B cell (primary cell): ENCODE data around the gene ELAVL3. TPM values are rescaled to one million over a fixed set of nuclear protein-coding genes. Genes with fewer than 3 reads are reported as not detected.
A peak's percentile ranks its signal among the peaks of the same experiment; 100 is the strongest.

ENCODE experiments used
- ATAC-seq: fragments of 200-7000 bp; cut with Tn5 transposase; one replicate; pipeline ENCODE4 v1.10.0; 2021; ENCODE audit warnings: low read depth, mild to moderate bottlenecking, moderate number of reproducible peaks, moderate library complexity
- CTCF ChIA-PET: fragments of 350-600 bp; sonication (Branson Sonifier 250); formaldehyde crosslinking; loops from one replicate; lab custom pipeline; 2021; ENCODE audit warnings: antibody characterized with exemption, inconsistent platforms; lab: Charles Lee
- POLR2A ChIA-PET: fragments of 350-600 bp; sonication (Branson Sonifier 250); formaldehyde crosslinking; loops from one replicate; lab custom pipeline; 2021; ENCODE audit warnings: antibody characterized with exemption; lab: Charles Lee
- DNase-seq: peaks from one replicate; pipeline ENCODE4 v3.0.0; 2013
- H2AFZ ChIP-seq: 2 replicates; pipeline ENCODE4 v1.6.1; 2012; ENCODE audit warnings: mild to moderate bottlenecking, low read depth, low read length; ENCODE audit not compliant: insufficient read depth, poor library complexity, severe bottlenecking
- H3K27ac ChIP-seq, 2 donors: 1 replicate in 1 of 2; 2 replicates in 1 of 2; pipeline ENCODE4 v1.5.1; 2012 to 2013; ENCODE audit warnings: low read length in 2 of 2, mild to moderate bottlenecking in 2 of 2, moderate library complexity in 1 of 2
- H3K27me3 ChIP-seq, 4 experiments: fragments of 200-600 bp in 1 of 4; sonication (generic) in 1 of 4; replicated peaks in 1 of 4; 1 replicate in 2 of 4; 2 replicates in 2 of 4; pipeline versions ENCODE4 v1.6.1 to v1.7.0; 2013 to 2016; ENCODE audit warnings: low read length in 3 of 4, mild to moderate bottlenecking in 2 of 4, mixed read lengths in 1 of 4, moderate library complexity in 1 of 4; ENCODE audit not compliant: insufficient read depth in 4 of 4, control insufficient read depth in 3 of 4; ENCODE audit errors: control extremely low read depth in 1 of 4
- H3K36me3 ChIP-seq, 2 experiments: replicated peaks in 1 of 2; 1 replicate in 1 of 2; 2 replicates in 1 of 2; pipeline versions ENCODE4 v1.6.1 to v1.7.1; 2013; ENCODE audit warnings: low read length in 1 of 2; ENCODE audit not compliant: insufficient read depth in 2 of 2, control insufficient read depth in 1 of 2; ENCODE audit errors: control extremely low read depth in 1 of 2, extremely low read depth in 1 of 2
- H3K4me1 ChIP-seq, 2 donors: fragments of 200-600 bp in 1 of 2; sonication (generic) in 1 of 2; 1 replicate in 1 of 2; 2 replicates in 1 of 2; pipeline versions ENCODE4 v1.5.1 to v1.6.1; 2013 to 2017; ENCODE audit warnings: low read length in 2 of 2; ENCODE audit not compliant: control insufficient read depth in 2 of 2, insufficient read depth in 2 of 2
- H3K4me2 ChIP-seq: replicated peaks from 2 replicates; pipeline ENCODE3; 2012; ENCODE audit warnings: mild to moderate bottlenecking, low read depth, low read length; ENCODE audit not compliant: poor library complexity, severe bottlenecking
- H3K4me3 ChIP-seq, 5 experiments: fragments of 200-600 bp in 1 of 5; sonication (generic) in 1 of 5; 1 replicate in 3 of 5; 2 replicates in 2 of 5; pipeline versions ENCODE4 v1.5.1 to v1.7.0; 2011 to 2016; ENCODE audit warnings: low read length in 4 of 5, mild to moderate bottlenecking in 4 of 5, low read depth in 2 of 5, control low read depth in 1 of 5, moderate library complexity in 1 of 5; ENCODE audit not compliant: insufficient read depth in 1 of 5; ENCODE audit errors: control extremely low read depth in 1 of 5, extremely low read depth in 1 of 5
- H3K79me2 ChIP-seq: fragments of 200-600 bp; sonication (generic); one replicate; pipeline ENCODE4 v1.6.0; 2016; ENCODE audit warnings: low read length; ENCODE audit not compliant: control insufficient read depth, insufficient read depth
- H3K9ac ChIP-seq: fragments of 200-600 bp; sonication (generic); 2 replicates; pipeline ENCODE4 v1.6.1; 2017; ENCODE audit warnings: mild to moderate bottlenecking, low read length, moderate library complexity
- H3K9me3 ChIP-seq, 3 donors: one replicate each; pipeline versions ENCODE4 v1.6.1 to v1.7.1; 2013; ENCODE audit warnings: low read length in 2 of 3; ENCODE audit not compliant: control insufficient read depth in 2 of 3, insufficient read depth in 1 of 3; ENCODE audit errors: control extremely low read depth in 1 of 3
- H4K20me1 ChIP-seq: 2 replicates; pipeline ENCODE4 v1.6.0; 2012; ENCODE audit warnings: mild to moderate bottlenecking, low read length; ENCODE audit not compliant: insufficient read depth, control insufficient read depth, poor library complexity, severe bottlenecking
- H3K27ac Mint-ChIP-seq: one replicate; pipeline ENCODE4 v1.8.0; 2021; ENCODE audit warnings: mixed read lengths
- H3K27me3 Mint-ChIP-seq: one replicate; pipeline ENCODE4 v1.8.0; 2021; ENCODE audit warnings: mixed read lengths
- H3K4me1 Mint-ChIP-seq: one replicate; pipeline ENCODE4 v1.8.0; 2021; ENCODE audit warnings: mixed read lengths
- H3K4me3 Mint-ChIP-seq: one replicate; pipeline ENCODE4 v1.8.0; 2021; ENCODE audit warnings: mixed read lengths
- H3K9me3 Mint-ChIP-seq: one replicate; pipeline ENCODE4 v1.8.0; 2022; ENCODE audit warnings: mixed read lengths; ENCODE audit not compliant: insufficient read depth
- EZH2 ChIP-seq: IDR thresholded peaks from 2 replicates; pipeline ENCODE4 v1.6.1; 2012; ENCODE audit warnings: borderline replicate concordance, low read depth, mild to moderate bottlenecking, moderate library complexity, low read length; ENCODE audit not compliant: insufficient read depth, poor library complexity, severe bottlenecking
- WGBS: methylation state at CpG from one replicate; pipeline ENCODE4 v1.1.5; 2013; ENCODE audit warnings: missing lambda C conversion rate; ENCODE audit not compliant: insufficient coverage; 5-methylcytosine and 5-hydroxymethylcytosine counted together
- intact Hi-C: fragments of 100-400 bp; cut with micrococcal nuclease; formaldehyde crosslinking; loops from one replicate; pipeline ENCODE4 v1.10.0; 2022
- polyA plus RNA-seq: library from polyadenylated mRNA; depleted of rRNA; stranded (reverse); fragments of >200 nt; gene quantifications from 2 replicates; pipeline ENCODE4 v1.2.3, GENCODE V29; 2012
- total RNA-seq, 2 donors: library from RNA; stranded (reverse); fragments of 120-200 nt in 1 of 2; gene quantifications; 1 replicate in 1 of 2; 2 replicates in 1 of 2; pipeline versions ENCODE4 v1.2.3 to v1.2.4, GENCODE V29; 2013 to 2022
- TF ChIP-seq, protein P1 (sequence below): fragments of 200-600 bp; IDR thresholded peaks from one replicate; pipeline ENCODE4 v1.8.0; 2022; ENCODE audit warnings: antibody characterized with exemption, mild to moderate bottlenecking

ELAVL3 gene
- total and polyA plus RNA-seq, 2 donors (not counting 1 experiment from before 2014, with no cell fraction given), result 0.01 TPM; not detected in 1

- H4K20me1 ChIP-seq, result no peaks in the 10 kb centered on the region
- peaks cover 43% of the 10 kb centered on the region for H3K79me2 ChIP-seq
- ChIA-PET CTCF (interaction anchor here (1.2 to 1.5 kb wide), 5 partner anchors 10 to 145 kb away, joined by 3 to 6 read pairs (median 4); partner anchors contain the start of genes ACP5, EPOR and ZNF653), POLR2A (interaction anchor here (0.5 to 1.1 kb wide), 5 partner anchors 16 to 1427 kb away, joined by 3 to 12 read pairs (median 3); no protein-coding TSS in a partner anchor)
- peak within 1 kb of the TSS; percentile 58 to 79 for H3K27ac ChIP-seq
- peaks cover 16% of the 10 kb centered on the region for H3K4me1 Mint-ChIP-seq
- no peaks in the 10 kb centered on the region for H3K27me3 Mint-ChIP-seq
- H3K27ac Mint-ChIP-seq, result peak within 1 kb of the TSS; percentile 95
- peaks cover 0 to 4% (median 0%) of the 10 kb centered on the region in 3 donors for H3K9me3 ChIP-seq
- under 1% methylated on average over 45 of the region's 47 CpGs for WGBS
- H3K4me2 ChIP-seq, result peak within 1 kb of the TSS; percentile 85
- no peaks in the 10 kb centered on the region for H3K9me3 Mint-ChIP-seq
- TF ChIP-seq, protein P1, sequence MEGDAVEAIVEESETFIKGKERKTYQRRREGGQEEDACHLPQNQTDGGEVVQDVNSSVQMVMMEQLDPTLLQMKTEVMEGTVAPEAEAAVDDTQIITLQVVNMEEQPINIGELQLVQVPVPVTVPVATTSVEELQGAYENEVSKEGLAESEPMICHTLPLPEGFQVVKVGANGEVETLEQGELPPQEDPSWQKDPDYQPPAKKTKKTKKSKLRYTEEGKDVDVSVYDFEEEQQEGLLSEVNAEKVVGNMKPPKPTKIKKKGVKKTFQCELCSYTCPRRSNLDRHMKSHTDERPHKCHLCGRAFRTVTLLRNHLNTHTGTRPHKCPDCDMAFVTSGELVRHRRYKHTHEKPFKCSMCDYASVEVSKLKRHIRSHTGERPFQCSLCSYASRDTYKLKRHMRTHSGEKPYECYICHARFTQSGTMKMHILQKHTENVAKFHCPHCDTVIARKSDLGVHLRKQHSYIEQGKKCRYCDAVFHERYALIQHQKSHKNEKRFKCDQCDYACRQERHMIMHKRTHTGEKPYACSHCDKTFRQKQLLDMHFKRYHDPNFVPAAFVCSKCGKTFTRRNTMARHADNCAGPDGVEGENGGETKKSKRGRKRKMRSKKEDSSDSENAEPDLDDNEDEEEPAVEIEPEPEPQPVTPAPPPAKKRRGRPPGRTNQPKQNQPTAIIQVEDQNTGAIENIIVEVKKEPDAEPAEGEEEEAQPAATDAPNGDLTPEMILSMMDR, result no peak
- ATAC-seq, result peak; percentile 99
- no peaks in the 10 kb centered on the region for H3K36me3 ChIP-seq
- H2AFZ ChIP-seq, result peak within 1 kb of the TSS; percentile 94
- peak; percentile 95 for DNase-seq
- H3K27me3 ChIP-seq, result no peaks in the 10 kb centered on the region
- H3K9ac ChIP-seq, result peak within 1 kb of the TSS; percentile 84
- intact Hi-C loops, result loop anchor here (1.0 to 2.0 kb wide), 4 partner anchors 23 to 238 kb away; partner anchors contain the start of genes ELOF1, ZNF441, ZNF627 and ZNF653
- H3K4me3 Mint-ChIP-seq, result peak within 1 kb of the TSS; percentile 98
- peaks cover 7 to 19% of the 10 kb centered on the region in 2 donors for H3K4me1 ChIP-seq
- peak within 1 kb of the TSS; percentile 45 to 83 (median 79) for H3K4me3 ChIP-seq
Measured at GRCh38 chr19:11528551-11529341, 47.9 kb upstream of the ELAVL3 start, which contains the start of gene ECSIT. TSS of gene ECSIT (minus strand) at chr19:11529134. CDS start at chr19:11519170, 9,964 bp downstream.

DNA sequence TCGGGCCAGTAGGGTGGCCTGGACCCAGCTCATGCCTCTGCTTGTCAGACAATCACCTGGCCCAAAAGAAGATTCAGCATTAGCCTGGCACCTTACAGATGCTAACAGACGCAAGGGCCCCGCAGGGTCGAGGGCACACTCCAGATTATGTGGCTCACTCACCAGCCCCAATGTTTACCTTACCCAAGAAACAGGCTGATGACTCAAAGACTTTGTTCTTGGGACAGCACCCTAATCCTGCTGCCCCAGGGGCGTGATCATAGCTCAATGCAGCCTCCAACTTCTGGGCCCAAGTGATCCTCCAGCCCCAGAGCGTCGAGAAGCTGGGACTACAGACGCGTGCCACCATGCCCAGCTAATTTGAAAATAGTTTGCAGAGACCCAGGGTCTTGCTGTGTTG lies 38.3 kb upstream of the ELAVL3 start:
- no peaks in the 10 kb centered on the region for H3K27me3 Mint-ChIP-seq
- intact Hi-C loops, result no loop called here
- DNase-seq (no peak), ATAC-seq (no peak)
- TF ChIP-seq EZH2, result no peak
- TF ChIP-seq, protein P1, result no peak
- H3K4me3 Mint-ChIP-seq, result no peak overlapping the region
- H3K27me3 ChIP-seq, result no peaks in the 10 kb centered on the region
- H3K79me2 ChIP-seq, result peaks cover 15% of the 10 kb centered on the region
- 97% methylated on average over 9 of the region's 9 CpGs for WGBS
- no peaks in the 10 kb centered on the region for H3K9me3 ChIP-seq
- no peaks in the 10 kb centered on the region for H4K20me1 ChIP-seq
- H3K9me3 Mint-ChIP-seq, result no peaks in the 10 kb centered on the region
- no peak overlapping the region for H3K27ac ChIP-seq
- H2AFZ ChIP-seq, result no peak overlapping the region
- ChIA-PET CTCF (interaction anchor here (0.9 kb wide), 1 partner anchor 9 kb away, joined by 3 read pairs; no protein-coding TSS in a partner anchor), POLR2A (no interaction called here)
- no peak overlapping the region for H3K9ac ChIP-seq
- no peaks in the 10 kb centered on the region for H3K4me1 Mint-ChIP-seq
- H3K27ac Mint-ChIP-seq, result no peak overlapping the region
- no peak overlapping the region for H3K4me3 ChIP-seq
- no peaks in the 10 kb centered on the region for H3K4me1 ChIP-seq
- peaks cover 3 to 33% of the 10 kb centered on the region in 2 experiments for H3K36me3 ChIP-seq
- no peak overlapping the region for H3K4me2 ChIP-seq
